Activated B cell treated with CpG ODN at 0.5 μM for 24 hours (primary cell): ENCODE results near the gene CDKAL1. TPM values are rescaled to one million over a fixed set of nuclear protein-coding genes. Genes with fewer than 3 reads are reported as not detected.

ENCODE experiments used
- ATAC-seq: fragments of 200-7000 bp; cut with Tn5 transposase; one replicate; pipeline ENCODE4 v1.10.0; 2021; ENCODE audit warnings: low read depth, mild to moderate bottlenecking, moderate library complexity
- CTCF ChIA-PET: fragments of 350-600 bp; sonication (Branson Sonifier 250); formaldehyde crosslinking; loops from one replicate; lab custom pipeline; 2021; ENCODE audit warnings: antibody characterized with exemption; lab: Charles Lee
- POLR2A ChIA-PET: fragments of 350-600 bp; sonication (Branson Sonifier 250); formaldehyde crosslinking; loops from one replicate; lab custom pipeline; 2021; ENCODE audit warnings: antibody characterized with exemption; lab: Charles Lee
- DNase-seq: peaks from one replicate; pipeline ENCODE4 v3.0.0; 2022
- H3K27ac Mint-ChIP-seq: one replicate; pipeline ENCODE4 v1.8.0; 2020; ENCODE audit warnings: mixed read lengths
- H3K27me3 Mint-ChIP-seq: one replicate; pipeline ENCODE4 v1.8.0; 2021; ENCODE audit warnings: mixed read lengths
- H3K36me3 Mint-ChIP-seq: one replicate; pipeline ENCODE4 v1.8.0; 2021; ENCODE audit warnings: low read depth, mixed read lengths
- H3K4me1 Mint-ChIP-seq: one replicate; pipeline ENCODE4 v1.8.0; 2021; ENCODE audit warnings: mixed read lengths
- H3K4me3 Mint-ChIP-seq: one replicate; pipeline ENCODE4 v1.8.0; 2020; ENCODE audit warnings: mild to moderate bottlenecking, mixed read lengths
- H3K9me3 Mint-ChIP-seq: one replicate; pipeline ENCODE4 v1.8.0; 2020; ENCODE audit warnings: mixed read lengths
- intact Hi-C: fragments of 100-400 bp; cut with micrococcal nuclease; formaldehyde crosslinking; loops from one replicate; pipeline ENCODE4 v1.15.1; 2024
- total RNA-seq: library from RNA; stranded (reverse); gene quantifications from 2 replicates; pipeline ENCODE4 v1.2.3, GENCODE V29; 2022
- TF ChIP-seq, protein P1 (sequence below): fragments of 200-600 bp; IDR thresholded peaks from one replicate; pipeline ENCODE4 v1.8.0; 2022; ENCODE audit warnings: antibody characterized with exemption, mild to moderate bottlenecking

Gene CDKAL1
- 28.7 and 31.9 TPM in 2 replicates for total RNA-seq

GRCh38 chr6:20534295-20535262, at the start of gene CDKAL1:
Gene CDKAL1, plus strand, starts transcription at chr6:20534457. Its CDS starts 11,894 bp downstream, at chr6:20546351.
- Mint-ChIP-seq H3K27ac (peak within 1 kb of the TSS; percentile 96), H3K36me3 (peaks cover 33% of the 10 kb centered on the region), H3K4me3 (peak within 1 kb of the TSS; percentile 98), H3K27me3 (no peaks in the 10 kb centered on the region), H3K9me3 (no peaks in the 10 kb centered on the region), H3K4me1 (peaks cover 26% of the 10 kb centered on the region)
- POLR2A ChIA-PET = interaction anchor here (0.6 to 1.9 kb wide), 4 partner anchors 130 to 1054 kb away, joined by 3 to 9 read pairs (median 6); no protein-coding TSS in a partner anchor
- TF ChIP-seq, protein P1, sequence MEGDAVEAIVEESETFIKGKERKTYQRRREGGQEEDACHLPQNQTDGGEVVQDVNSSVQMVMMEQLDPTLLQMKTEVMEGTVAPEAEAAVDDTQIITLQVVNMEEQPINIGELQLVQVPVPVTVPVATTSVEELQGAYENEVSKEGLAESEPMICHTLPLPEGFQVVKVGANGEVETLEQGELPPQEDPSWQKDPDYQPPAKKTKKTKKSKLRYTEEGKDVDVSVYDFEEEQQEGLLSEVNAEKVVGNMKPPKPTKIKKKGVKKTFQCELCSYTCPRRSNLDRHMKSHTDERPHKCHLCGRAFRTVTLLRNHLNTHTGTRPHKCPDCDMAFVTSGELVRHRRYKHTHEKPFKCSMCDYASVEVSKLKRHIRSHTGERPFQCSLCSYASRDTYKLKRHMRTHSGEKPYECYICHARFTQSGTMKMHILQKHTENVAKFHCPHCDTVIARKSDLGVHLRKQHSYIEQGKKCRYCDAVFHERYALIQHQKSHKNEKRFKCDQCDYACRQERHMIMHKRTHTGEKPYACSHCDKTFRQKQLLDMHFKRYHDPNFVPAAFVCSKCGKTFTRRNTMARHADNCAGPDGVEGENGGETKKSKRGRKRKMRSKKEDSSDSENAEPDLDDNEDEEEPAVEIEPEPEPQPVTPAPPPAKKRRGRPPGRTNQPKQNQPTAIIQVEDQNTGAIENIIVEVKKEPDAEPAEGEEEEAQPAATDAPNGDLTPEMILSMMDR = no peak
- ATAC-seq (peak; percentile 96), DNase-seq (peak; percentile 77)
- intact Hi-C loops = loop anchor here (1.0 kb wide), 3 partner anchors 131 to 321 kb away; no protein-coding TSS in a partner anchor
- CTCF ChIA-PET = interaction anchor here (1.2 to 3.2 kb wide), 3 partner anchors 130 to 1059 kb away, joined by 3 to 11 read pairs (median 3); partner anchors contain the start of gene SOX4

DNA sequence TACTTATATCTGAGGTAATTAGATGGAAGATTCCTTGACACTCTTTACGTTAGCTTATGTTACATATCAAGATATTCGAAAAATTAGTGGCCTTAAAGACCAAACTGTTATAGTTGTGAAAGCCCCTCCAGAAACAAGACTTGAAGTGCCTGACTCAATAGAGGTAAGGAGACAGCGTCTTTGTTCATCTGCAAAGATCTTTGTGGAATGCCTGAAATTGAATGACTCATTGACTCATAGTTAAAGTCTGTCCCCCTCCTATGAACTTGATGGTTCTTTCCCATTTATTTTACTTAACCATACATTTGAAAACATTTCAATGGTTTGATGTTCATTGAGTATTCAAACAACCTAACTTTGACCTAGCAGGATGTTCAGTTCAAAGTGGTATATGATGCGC, 47.6 kb upstream of the CDKAL1 start:
- Mint-ChIP-seq H3K4me3 (no peak overlapping the region), H3K36me3 (peaks cover 78% of the 10 kb centered on the region), H3K27ac (no peak overlapping the region), H3K9me3 (no peaks in the 10 kb centered on the region), H3K27me3 (no peaks in the 10 kb centered on the region), H3K4me1 (no peaks in the 10 kb centered on the region)
- TF ChIP-seq, protein P1 = no peak
- ChIA-PET POLR2A (no interaction called here), CTCF (no interaction called here)
- intact Hi-C loops = loop anchor here (5.0 kb wide), 1 partner anchor 84 kb away; the partner anchor contains the start of gene E2F3
- no peak for DNase-seq
- no peak for ATAC-seq

- no peak overlapping the region for H3K4me3 Mint-ChIP-seq
- CTCF ChIA-PET = no interaction called here
- TF ChIP-seq, protein P1 = no peak
- peaks cover 69% of the 10 kb centered on the region for H3K36me3 Mint-ChIP-seq
- POLR2A ChIA-PET = no interaction called here
- H3K27me3 Mint-ChIP-seq = no peaks in the 10 kb centered on the region
- DNase-seq (no peak), ATAC-seq (no peak)
- H3K9me3 Mint-ChIP-seq = no peaks in the 10 kb centered on the region
- intact Hi-C loops = loop anchor here (5.0 kb wide), 1 partner anchor 86 kb away; the partner anchor contains the start of gene E2F3
- no peak overlapping the region for H3K27ac Mint-ChIP-seq
- no peaks in the 10 kb centered on the region for H3K4me1 Mint-ChIP-seq
These were observed 46.4 kb upstream of the CDKAL1 start for GRCh38 chr6:20487669-20488375.

- ATAC-seq (no peak), DNase-seq (no peak)
- no peaks in the 10 kb centered on the region for H3K27me3 Mint-ChIP-seq
- CTCF ChIA-PET = no interaction called here
- H3K9me3 Mint-ChIP-seq = no peaks in the 10 kb centered on the region
- TF ChIP-seq, protein P1 = no peak
- no peak overlapping the region for H3K4me3 Mint-ChIP-seq
- peaks cover 49% of the 10 kb centered on the region for H3K36me3 Mint-ChIP-seq
- H3K27ac Mint-ChIP-seq = no peak overlapping the region
- no peaks in the 10 kb centered on the region for H3K4me1 Mint-ChIP-seq
- intact Hi-C loops = no loop called here
- POLR2A ChIA-PET = no interaction called here
These were observed 43.7 kb upstream of the CDKAL1 start for GRCh38 chr6:20490591-20490990.
